Retina (tissue), 1 donor: ENCODE measurements around the gene RNF150.

Source experiments
- DNase-seq: peaks from one replicate; pipeline ENCODE4 v3.0.0-alpha.2; 2016

Gene RNF150

GRCh38 chr4:141021397-141022110 lies 111.7 kb downstream of the RNF150 start:
- no peak for DNase-seq

GRCh38 chr4:141020801-141021261 lies 112.4 kb downstream of the RNF150 start:
- no peak for DNase-seq

GRCh38 chr4:141019768-141020167 lies 113.5 kb downstream of the RNF150 start:
- no peak for DNase-seq

- no peak for DNase-seq
These were observed 117.0 kb downstream of the RNF150 start for GRCh38 chr4:141016117-141016798.

GRCh38 chr4:141013899-141014298 lies 119.4 kb downstream of the RNF150 start:
- no peak for DNase-seq

GRCh38 chr4:141011901-141012315 lies 121.4 kb downstream of the RNF150 start:
- no peak for DNase-seq

- DNase-seq, result no peak
These were observed 123.3 kb downstream of the RNF150 start for GRCh38 chr4:141009931-141010330.

- DNase-seq, result no peak
These were observed 124.1 kb downstream of the RNF150 start for GRCh38 chr4:141009129-141009528.

- peak; percentile 32 for DNase-seq
These were observed 126.9 kb downstream of the RNF150 start for GRCh38 chr4:141006242-141006802.

GRCh38 chr4:141004823-141005222 lies 128.4 kb downstream of the RNF150 start:
- DNase-seq, result no peak

GRCh38 chr4:141003193-141003592 lies 130.1 kb downstream of the RNF150 start:
- DNase-seq, result no peak

- DNase-seq, result no peak
These were observed 130.9 kb downstream of the RNF150 start for GRCh38 chr4:141002323-141002805.

GRCh38 chr4:140996766-140997165 lies 136.5 kb downstream of the RNF150 start:
- no peak for DNase-seq

- DNase-seq, result no peak
These were observed 138.2 kb downstream of the RNF150 start for GRCh38 chr4:140995058-140995457.

GRCh38 chr4:140994015-140994414 lies 139.3 kb downstream of the RNF150 start:
- DNase-seq, result no peak

- DNase-seq, result no peak
These were observed 139.9 kb downstream of the RNF150 start for GRCh38 chr4:140993370-140993769.

- DNase-seq, result no peak
These were observed 143.3 kb downstream of the RNF150 start for GRCh38 chr4:140989944-140990343.

- no peak for DNase-seq
These were observed 147.2 kb downstream of the RNF150 start for GRCh38 chr4:140986045-140986444.

GRCh38 chr4:140982613-140983340 lies 150.5 kb downstream of the RNF150 start:
- no peak for DNase-seq

GRCh38 chr4:140980426-140981200 lies 152.7 kb downstream of the RNF150 start:
- no peak for DNase-seq

GRCh38 chr4:140976768-140977167 lies 156.5 kb downstream of the RNF150 start:
- no peak for DNase-seq

GRCh38 chr4:140971077-140971792 lies 162.0 kb downstream of the RNF150 start:
- no peak for DNase-seq
